Superior temporal gyrus (tissue), 1 donor: ENCODE measurements around the gene EDN2.

Experiments used
- DNase-seq: peaks from one replicate; pipeline ENCODE4 v3.0.0-alpha.2; 2016; ENCODE audit errors: extremely low spot score

EDN2 gene

GRCh38 chr1:41483001-41483850, 1.3 kb downstream of the EDN2 start:
- DNase-seq, result no peak

GRCh38 chr1:41482001-41482765, 2.3 kb downstream of the EDN2 start:
- DNase-seq, result no peak

GRCh38 chr1:41481109-41481775, 3.2 kb downstream of the EDN2 start:
- DNase-seq, result no peak

- no peak for DNase-seq
These were observed 4.0 kb downstream of the EDN2 start for GRCh38 chr1:41480204-41481108.

- no peak for DNase-seq
These were observed 4.7 kb downstream of the EDN2 start for GRCh38 chr1:41479808-41480160.

GRCh38 chr1:41479000-41479807, 5.3 kb downstream of the EDN2 start:
- no peak for DNase-seq

GRCh38 chr1:41478118-41478748, 6.2 kb downstream of the EDN2 start:
- no peak for DNase-seq

GRCh38 chr1:41476807-41477361, 7.6 kb downstream of the EDN2 start:
- no peak for DNase-seq

GRCh38 chr1:41475859-41476567, 8.5 kb downstream of the EDN2 start:
- DNase-seq, result no peak

GRCh38 chr1:41475346-41475745, 9.1 kb downstream of the EDN2 start:
- DNase-seq, result no peak

- DNase-seq, result no peak
These were observed 9.8 kb downstream of the EDN2 start for GRCh38 chr1:41474490-41475271.

GRCh38 chr1:41473738-41474362, 10.6 kb downstream of the EDN2 start:
- DNase-seq, result no peak

- DNase-seq, result no peak
These were observed 12.8 kb downstream of the EDN2 start for GRCh38 chr1:41471658-41472057.

GRCh38 chr1:41469706-41470105, 14.8 kb downstream of the EDN2 start:
- no peak for DNase-seq

GRCh38 chr1:41468122-41468762, 16.2 kb downstream of the EDN2 start:
- DNase-seq, result no peak

- no peak for DNase-seq
These were observed 16.8 kb downstream of the EDN2 start for GRCh38 chr1:41467673-41468072.

- no peak for DNase-seq
These were observed 18.3 kb downstream of the EDN2 start for GRCh38 chr1:41466146-41466545.
